Measurements from ENCODE around the gene GTF2A2. TPM values are rescaled to one million over a fixed set of nuclear protein-coding genes. Genes with fewer than 3 reads are reported as not detected.

GTF2A2 gene
- total RNA-seq, 1 experiment from 2014 or later = 129 TPM

GRCh38 chr15:59605994-59606393 is 51.3 kb downstream of the GTF2A2 start:
- POLR2A ChIA-PET = no interaction called here
- peaks cover 15% of the 10 kb centered on the region for H3K36me3 Mint-ChIP-seq
- no peak for ATAC-seq

GRCh38 chr15:59598461-59598860 is 58.9 kb downstream of the GTF2A2 start:
- H3K9me3 Mint-ChIP-seq = peaks cover 34% of the 10 kb centered on the region
- no peaks in the 10 kb centered on the region; the same call in 1 of the 2 replicates for H3K27me3 Mint-ChIP-seq (ENCODE audit: low read depth)
- no peak for DNase-seq (ENCODE audit: low spot score)
- H3K4me1 Mint-ChIP-seq = no peaks in the 10 kb centered on the region
- H3K4me3 Mint-ChIP-seq = no peak overlapping the region
- ATAC-seq = no peak
- H3K27ac Mint-ChIP-seq = no peak overlapping the region
- peaks cover 6% of the 10 kb centered on the region for H3K36me3 Mint-ChIP-seq
- CTCF ChIA-PET = no interaction called here
- POLR2A ChIA-PET = no interaction called here
- TF ChIP-seq, protein P1, sequence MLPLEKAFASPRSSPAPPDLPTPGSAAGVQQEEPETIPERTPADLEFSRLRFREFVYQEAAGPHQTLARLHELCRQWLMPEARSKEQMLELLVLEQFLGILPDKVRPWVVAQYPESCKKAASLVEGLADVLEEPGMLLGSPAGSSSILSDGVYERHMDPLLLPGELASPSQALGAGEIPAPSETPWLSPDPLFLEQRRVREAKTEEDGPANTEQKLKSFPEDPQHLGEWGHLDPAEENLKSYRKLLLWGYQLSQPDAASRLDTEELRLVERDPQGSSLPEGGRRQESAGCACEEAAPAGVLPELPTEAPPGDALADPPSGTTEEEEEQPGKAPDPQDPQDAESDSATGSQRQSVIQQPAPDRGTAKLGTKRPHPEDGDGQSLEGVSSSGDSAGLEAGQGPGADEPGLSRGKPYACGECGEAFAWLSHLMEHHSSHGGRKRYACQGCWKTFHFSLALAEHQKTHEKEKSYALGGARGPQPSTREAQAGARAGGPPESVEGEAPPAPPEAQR (CRISPR knock-in tag; IDR thresholded peaks at IDR 0.05) = no peak
- TF ChIP-seq AFF4 (CRISPR knock-in tag; IDR thresholded peaks at IDR 0.05; ENCODE audit: borderline replicate concordance) = no peak

More at GRCh38 chr15:59605994-59606393, 51.3 kb downstream of the GTF2A2 start:
- H3K4me1 Mint-ChIP-seq = peaks cover 10% of the 10 kb centered on the region
- H3K9me3 Mint-ChIP-seq = peaks cover 44% of the 10 kb centered on the region
- no peak overlapping the region for H3K4me3 Mint-ChIP-seq
- CTCF ChIA-PET = interaction anchor here (2.9 kb wide), 1 partner anchor 77 kb away, joined by 9 read pairs; no protein-coding TSS in a partner anchor
- DNase-seq (ENCODE audit: low spot score) = no peak
- TF ChIP-seq TEAD4 (CRISPR knock-in tag; IDR thresholded peaks at IDR 0.05) (no peak), FOXP1 (CRISPR knock-in tag; IDR thresholded peaks at IDR 0.05; ENCODE audit: borderline replicate concordance) (no peak), SOX15 (CRISPR knock-in tag; IDR thresholded peaks at IDR 0.05) (no peak), GTF2I (CRISPR knock-in tag; conservative IDR thresholded peaks at IDR 0.05) (no peak), FOXK1 (CRISPR knock-in tag; IDR thresholded peaks at IDR 0.05) (no peak), ETV6 (CRISPR knock-in tag; IDR thresholded peaks at IDR 0.05) (no peak), ATF3 (CRISPR knock-in tag; conservative IDR thresholded peaks at IDR 0.05) (no peak), EMX1 (CRISPR knock-in tag; IDR thresholded peaks at IDR 0.05) (no peak), ELF4 (CRISPR knock-in tag; IDR thresholded peaks at IDR 0.05; ENCODE audit: low read depth) (no peak), MXD4 (CRISPR knock-in tag; IDR thresholded peaks at IDR 0.05; ENCODE audit: borderline replicate concordance) (no peak), GABPB1 (CRISPR knock-in tag; IDR thresholded peaks at IDR 0.05) (no peak), SMAD4 (CRISPR knock-in tag; IDR thresholded peaks at IDR 0.05) (no peak)
- TF ChIP-seq, protein P2, sequence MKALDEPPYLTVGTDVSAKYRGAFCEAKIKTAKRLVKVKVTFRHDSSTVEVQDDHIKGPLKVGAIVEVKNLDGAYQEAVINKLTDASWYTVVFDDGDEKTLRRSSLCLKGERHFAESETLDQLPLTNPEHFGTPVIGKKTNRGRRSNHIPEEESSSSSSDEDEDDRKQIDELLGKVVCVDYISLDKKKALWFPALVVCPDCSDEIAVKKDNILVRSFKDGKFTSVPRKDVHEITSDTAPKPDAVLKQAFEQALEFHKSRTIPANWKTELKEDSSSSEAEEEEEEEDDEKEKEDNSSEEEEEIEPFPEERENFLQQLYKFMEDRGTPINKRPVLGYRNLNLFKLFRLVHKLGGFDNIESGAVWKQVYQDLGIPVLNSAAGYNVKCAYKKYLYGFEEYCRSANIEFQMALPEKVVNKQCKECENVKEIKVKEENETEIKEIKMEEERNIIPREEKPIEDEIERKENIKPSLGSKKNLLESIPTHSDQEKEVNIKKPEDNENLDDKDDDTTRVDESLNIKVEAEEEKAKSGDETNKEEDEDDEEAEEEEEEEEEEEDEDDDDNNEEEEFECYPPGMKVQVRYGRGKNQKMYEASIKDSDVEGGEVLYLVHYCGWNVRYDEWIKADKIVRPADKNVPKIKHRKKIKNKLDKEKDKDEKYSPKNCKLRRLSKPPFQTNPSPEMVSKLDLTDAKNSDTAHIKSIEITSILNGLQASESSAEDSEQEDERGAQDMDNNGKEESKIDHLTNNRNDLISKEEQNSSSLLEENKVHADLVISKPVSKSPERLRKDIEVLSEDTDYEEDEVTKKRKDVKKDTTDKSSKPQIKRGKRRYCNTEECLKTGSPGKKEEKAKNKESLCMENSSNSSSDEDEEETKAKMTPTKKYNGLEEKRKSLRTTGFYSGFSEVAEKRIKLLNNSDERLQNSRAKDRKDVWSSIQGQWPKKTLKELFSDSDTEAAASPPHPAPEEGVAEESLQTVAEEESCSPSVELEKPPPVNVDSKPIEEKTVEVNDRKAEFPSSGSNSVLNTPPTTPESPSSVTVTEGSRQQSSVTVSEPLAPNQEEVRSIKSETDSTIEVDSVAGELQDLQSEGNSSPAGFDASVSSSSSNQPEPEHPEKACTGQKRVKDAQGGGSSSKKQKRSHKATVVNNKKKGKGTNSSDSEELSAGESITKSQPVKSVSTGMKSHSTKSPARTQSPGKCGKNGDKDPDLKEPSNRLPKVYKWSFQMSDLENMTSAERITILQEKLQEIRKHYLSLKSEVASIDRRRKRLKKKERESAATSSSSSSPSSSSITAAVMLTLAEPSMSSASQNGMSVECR (CRISPR knock-in tag; IDR thresholded peaks at IDR 0.05; ENCODE audit: borderline replicate concordance) = no peak
- TF ChIP-seq, protein P1 (CRISPR knock-in tag; IDR thresholded peaks at IDR 0.05) = no peak
- H3K27me3 Mint-ChIP-seq (ENCODE audit: low read depth) = peaks cover 4% of the 10 kb centered on the region; the same call in 1 of the 2 replicates
- H3K27ac Mint-ChIP-seq = no peak overlapping the region

Measured in WTC11 (cell line).